Transverse colon (tissue), 4 donors: ENCODE results near the gene VARS1. TPM values are rescaled to one million over a fixed set of nuclear protein-coding genes. Genes with fewer than 3 reads are reported as not detected.

Source experiments
- DNase-seq: peaks from one replicate; pipeline ENCODE4 v3.0.0-alpha.2; 2019
- H3K27ac ChIP-seq, 4 donors: fragments of 200-600 bp; sonication (generic); 2 replicates each; pipeline ENCODE4 v1.5.1; 2016 to 2018; ENCODE audit warnings: inconsistent platforms in 4 of 4
- H3K27me3 ChIP-seq: fragments of 200-600 bp; sonication (generic); 2 replicates; pipeline ENCODE4 v1.5.1; 2017; ENCODE audit warnings: inconsistent platforms
- H3K36me3 ChIP-seq, 4 donors: fragments of 200-600 bp; sonication (generic); 2 replicates each; pipeline ENCODE4 v1.5.1; 2017 to 2019; ENCODE audit warnings: inconsistent platforms in 4 of 4
- H3K4me1 ChIP-seq, 4 donors: fragments of 200-600 bp; sonication (generic); 2 replicates each; pipeline ENCODE4 v1.5.1; 2017 to 2020; ENCODE audit warnings: inconsistent platforms in 4 of 4
- H3K4me3 ChIP-seq, 4 donors: fragments of 200-600 bp; sonication (generic); 1 replicate in 1 of 4; 2 replicates in 3 of 4; pipeline versions ENCODE4 v1.5.1 to v1.6.1; 2017 to 2019; ENCODE audit warnings: inconsistent platforms in 4 of 4
- H3K9me3 ChIP-seq, 2 donors: fragments of 200-600 bp; sonication (generic); 2 replicates each; pipeline ENCODE4 v1.5.1; 2017 to 2019; ENCODE audit warnings: inconsistent platforms in 2 of 2
- CTCF ChIP-seq, 5 experiments: fragments of 200-600 bp in 3 of 5; fragments of 450-650 bp in 2 of 5; sonication (generic) in 3 of 5; IDR thresholded peaks; 1 replicate in 2 of 5; 2 replicates in 3 of 5; pipeline ENCODE4 v1.5.1; 2016 to 2017; ENCODE audit warnings: antibody characterized with exemption in 5 of 5, inconsistent platforms in 3 of 5, mild to moderate bottlenecking in 2 of 5, moderate library complexity in 1 of 5
- EP300 ChIP-seq: sonication (generic); formaldehyde crosslinking; IDR thresholded peaks from one replicate; pipeline ENCODE4 v1.6.1; 2017; ENCODE audit warnings: antibody characterized with exemption, low read depth
- POLR2A ChIP-seq: fragments of 450-650 bp; IDR thresholded peaks from one replicate; pipeline ENCODE4 v1.6.1; 2016; ENCODE audit warnings: antibody characterized with exemption, mild to moderate bottlenecking, moderate library complexity
- POLR2AphosphoS5 ChIP-seq, 3 donors: sonication (generic); formaldehyde crosslinking; IDR thresholded peaks; one replicate each; pipeline ENCODE4 v1.6.1; 2016; ENCODE audit warnings: antibody characterized with exemption in 3 of 3
- WGBS, 2 donors: methylation state at CpG; one replicate each; pipeline ENCODE4 v1.1.5; 2018; ENCODE audit warnings: low coverage in 1 of 2; 5-methylcytosine and 5-hydroxymethylcytosine counted together
- in situ Hi-C, 4 donors: fragments of 200-750 bp; cut with MboI; loops; one replicate each; pipeline versions ENCODE4 v1.15.0 to v1.15.1; 2017; ENCODE audit warnings: low sequenced_read_pairs in 3 of 4, low pct_ligation_motif_present in 1 of 4, low pct_unique_long_range_greater_than_20kb in 1 of 4
- intact Hi-C: fragments of 100-400 bp; cut with DNase I; formaldehyde crosslinking; loops from one replicate; pipeline ENCODE4 v1.15.1; 2023; ENCODE audit warnings: low total_unique reads
- total RNA-seq, 4 donors: library from RNA; depleted of rRNA; stranded (reverse); fragments of >200 nt; gene quantifications; one replicate each; pipeline ENCODE4 v1.1.0, GENCODE V29; 2016

Gene VARS1
- total RNA-seq, 4 donors from 2014 or later, result 18.0 to 54.7 (median 31.1) TPM

- H3K27ac ChIP-seq, result no peak overlapping the region
- H3K4me3 ChIP-seq, result no peak overlapping the region
- H3K27me3 ChIP-seq, result no peaks in the 10 kb centered on the region
- in situ Hi-C loops, result no loop called here
- H3K36me3 ChIP-seq, result peaks cover 0 to 7% (median 3%) of the 10 kb centered on the region in 4 donors
- no peaks in the 10 kb centered on the region for H3K9me3 ChIP-seq
- H3K4me1 ChIP-seq, result peaks cover 12 to 19% (median 15%) of the 10 kb centered on the region in 4 donors
- WGBS, 2 donors, result 92% methylated on average over 11 of the region's 12 CpGs; no CpG with 5 or more reads in 1 of the 2 donors
- no peak for TF ChIP-seq POLR2AphosphoS5 (IDR thresholded peaks at IDR 0.05)
- no peak for TF ChIP-seq CTCF (IDR thresholded peaks at IDR 0.05)
- no peak for TF ChIP-seq EP300
- no peak for TF ChIP-seq POLR2A
- DNase-seq, result no peak
- intact Hi-C loops, result no loop called here
These were observed 2.8 kb downstream of the VARS1 start for GRCh38 chr6:31792761-31793171.

DNA sequence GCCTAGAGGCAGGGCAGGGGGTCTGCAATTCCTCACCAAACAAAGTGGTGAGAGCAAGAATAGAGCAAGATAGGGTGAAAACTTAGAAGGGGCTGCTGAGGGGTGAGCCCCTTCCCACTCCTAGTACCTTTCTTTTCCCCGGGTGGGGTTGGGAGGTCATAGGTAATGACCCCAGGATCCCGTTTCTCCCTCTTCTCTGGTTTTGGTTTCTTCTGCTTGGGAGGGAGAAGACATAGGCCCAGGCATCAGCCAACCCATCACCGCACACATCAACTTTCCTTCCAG is 3.5 kb downstream of the VARS1 start:
- Histone ChIP-seq H3K9me3 (no peaks in the 10 kb centered on the region), H3K4me1 (peaks cover 12 to 19% (median 15%) of the 10 kb centered on the region in 4 donors), H3K27ac (no peak overlapping the region), H3K27me3 (no peaks in the 10 kb centered on the region), H3K4me3 (no peak overlapping the region), H3K36me3 (peaks cover 0 to 7% (median 3%) of the 10 kb centered on the region in 4 donors)
- in situ Hi-C loops, result no loop called here
- DNase-seq, result no peak
- intact Hi-C loops, result no loop called here
- 82% methylated on average over 3 of the region's 3 CpGs; no CpG with 5 or more reads in 1 of the 2 donors for WGBS, 2 donors
- TF ChIP-seq POLR2A (no peak), CTCF (IDR thresholded peaks at IDR 0.05) (no peak), POLR2AphosphoS5 (IDR thresholded peaks at IDR 0.05) (no peak), EP300 (no peak)

DNA sequence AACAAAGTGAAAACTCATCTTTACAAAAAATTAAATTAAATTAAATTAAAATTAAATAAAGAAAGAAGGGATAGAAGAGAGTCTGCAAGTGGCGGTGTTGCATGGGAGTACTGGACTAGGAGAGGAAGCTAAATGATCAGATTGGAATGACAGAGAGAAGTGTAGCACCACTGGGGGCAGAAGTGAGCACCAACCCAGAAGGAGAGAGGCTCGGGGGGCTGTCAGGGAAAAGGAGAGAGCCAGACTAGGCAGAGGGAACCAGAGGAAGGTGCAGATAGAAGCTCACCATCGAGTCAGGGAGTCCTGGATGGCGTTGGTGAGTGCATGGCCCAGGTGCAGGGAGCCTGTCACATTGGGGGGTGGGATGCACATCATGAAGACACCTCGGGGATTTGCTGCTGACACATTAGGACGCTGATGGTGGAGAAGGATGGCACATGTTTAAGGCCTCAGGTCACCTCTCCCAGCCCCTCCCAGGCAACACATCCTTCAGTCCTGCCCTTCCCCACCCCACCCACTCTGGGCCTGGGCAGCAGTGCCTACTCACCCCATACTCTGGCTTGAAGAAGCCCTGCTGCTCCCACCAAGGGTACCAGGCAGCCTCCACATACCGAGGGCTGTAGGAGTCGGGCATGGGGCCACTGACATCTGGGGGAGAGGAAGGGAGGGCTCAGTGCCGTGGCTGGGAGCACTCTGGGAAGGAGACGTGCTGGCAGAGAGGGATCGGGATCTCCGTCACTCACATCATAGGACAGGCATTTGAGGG is 4.0 kb downstream of the VARS1 start:
- Histone ChIP-seq H3K4me1 (peaks cover 12 to 19% (median 15%) of the 10 kb centered on the region in 4 donors), H3K36me3 (peaks cover 0 to 7% (median 3%) of the 10 kb centered on the region in 4 donors), H3K27me3 (no peaks in the 10 kb centered on the region), H3K4me3 (no peak overlapping the region), H3K27ac (no peak overlapping the region), H3K9me3 (no peaks in the 10 kb centered on the region)
- no peak for DNase-seq
- intact Hi-C loops, result no loop called here
- in situ Hi-C loops, result no loop called here
- peak; percentile 44 to 65 (median 50) for TF ChIP-seq CTCF (IDR thresholded peaks at IDR 0.05)
- TF ChIP-seq EP300, result no peak
- 57 to 73% methylated on average over 6 to 12 of the region's 12 CpGs for WGBS, 2 donors

DNA sequence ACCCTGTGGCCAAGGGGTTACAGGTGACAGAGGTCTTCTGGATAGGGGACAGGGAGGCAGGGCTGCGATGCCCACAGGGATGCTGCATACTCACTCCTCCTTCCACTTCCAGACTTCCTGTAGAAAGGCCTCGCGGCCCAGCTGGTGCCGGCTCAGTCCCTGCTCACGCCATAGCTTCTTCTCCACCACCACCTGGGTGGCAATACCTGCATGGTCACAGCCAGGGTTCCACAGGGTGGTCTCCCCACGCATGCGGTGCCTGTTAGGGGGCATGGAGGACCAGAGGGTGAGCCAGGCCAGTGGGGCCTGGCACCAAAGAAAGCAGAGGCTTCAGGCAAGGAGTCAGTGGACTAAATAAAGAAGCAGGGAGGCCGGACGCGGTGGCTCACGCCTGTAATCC is 10.1 kb downstream of the VARS1 start:
- Histone ChIP-seq H3K27me3 (no peaks in the 10 kb centered on the region), H3K36me3 (peaks cover 0 to 18% (median 8%) of the 10 kb centered on the region in 4 donors), H3K9me3 (no peaks in the 10 kb centered on the region), H3K4me3 (no peak overlapping the region), H3K4me1 (no peaks in the 10 kb centered on the region), H3K27ac (no peak overlapping the region)
- in situ Hi-C loops (no loop called here), intact Hi-C loops (no loop called here)
- 97 to 98% methylated on average over 6 to 11 of the region's 11 CpGs for WGBS, 2 donors
- TF ChIP-seq POLR2A (no peak), EP300 (no peak), CTCF (IDR thresholded peaks at IDR 0.05) (no peak), POLR2AphosphoS5 (IDR thresholded peaks at IDR 0.05) (no peak)
- DNase-seq, result no peak
